ENCODE data around the gene TMEM25. TPM values are rescaled to one million over a fixed set of nuclear protein-coding genes. Genes with fewer than 3 reads are reported as not detected.

The TMEM25 gene
- total and polyA plus RNA-seq, 8 donors: 15.4 to 33.2 (median 22.7) TPM

DNA sequence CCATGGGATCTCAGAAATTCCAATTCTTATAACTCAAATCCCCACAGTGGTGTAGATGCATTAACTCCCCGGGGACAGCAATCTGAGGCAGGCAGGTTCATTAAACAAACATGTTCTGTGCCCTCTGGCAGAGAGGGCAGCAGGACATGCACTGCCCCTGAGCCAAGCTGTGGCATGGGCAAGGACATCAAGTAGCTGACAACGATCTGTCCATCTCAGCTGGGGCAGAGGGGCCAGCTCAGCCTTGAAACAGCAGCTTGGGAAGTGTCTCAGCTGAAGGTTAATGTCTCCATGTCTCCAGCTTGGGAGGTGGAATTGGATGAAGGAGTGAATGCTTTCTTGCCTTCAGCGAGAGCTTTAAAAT, 13.6 kb downstream of the TMEM25 start:
- Histone ChIP-seq H3K9me3 (no peaks in the 10 kb centered on the region), H3K36me3 (peaks cover 0 to 35% of the 10 kb centered on the region in 2 donors), H3K4me1 (no peaks in the 10 kb centered on the region), H3K27me3 (no peaks in the 10 kb centered on the region), H3K27ac (no peak overlapping the region), H3K4me3 (no peak overlapping the region)
- ATAC-seq: no peak
- intact Hi-C loops (cut with DNase I): no loop called here
- DNase-seq: no peak
- TF ChIP-seq, protein P1, sequence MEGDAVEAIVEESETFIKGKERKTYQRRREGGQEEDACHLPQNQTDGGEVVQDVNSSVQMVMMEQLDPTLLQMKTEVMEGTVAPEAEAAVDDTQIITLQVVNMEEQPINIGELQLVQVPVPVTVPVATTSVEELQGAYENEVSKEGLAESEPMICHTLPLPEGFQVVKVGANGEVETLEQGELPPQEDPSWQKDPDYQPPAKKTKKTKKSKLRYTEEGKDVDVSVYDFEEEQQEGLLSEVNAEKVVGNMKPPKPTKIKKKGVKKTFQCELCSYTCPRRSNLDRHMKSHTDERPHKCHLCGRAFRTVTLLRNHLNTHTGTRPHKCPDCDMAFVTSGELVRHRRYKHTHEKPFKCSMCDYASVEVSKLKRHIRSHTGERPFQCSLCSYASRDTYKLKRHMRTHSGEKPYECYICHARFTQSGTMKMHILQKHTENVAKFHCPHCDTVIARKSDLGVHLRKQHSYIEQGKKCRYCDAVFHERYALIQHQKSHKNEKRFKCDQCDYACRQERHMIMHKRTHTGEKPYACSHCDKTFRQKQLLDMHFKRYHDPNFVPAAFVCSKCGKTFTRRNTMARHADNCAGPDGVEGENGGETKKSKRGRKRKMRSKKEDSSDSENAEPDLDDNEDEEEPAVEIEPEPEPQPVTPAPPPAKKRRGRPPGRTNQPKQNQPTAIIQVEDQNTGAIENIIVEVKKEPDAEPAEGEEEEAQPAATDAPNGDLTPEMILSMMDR (IDR thresholded peaks at IDR 0.05): no peak

DNA sequence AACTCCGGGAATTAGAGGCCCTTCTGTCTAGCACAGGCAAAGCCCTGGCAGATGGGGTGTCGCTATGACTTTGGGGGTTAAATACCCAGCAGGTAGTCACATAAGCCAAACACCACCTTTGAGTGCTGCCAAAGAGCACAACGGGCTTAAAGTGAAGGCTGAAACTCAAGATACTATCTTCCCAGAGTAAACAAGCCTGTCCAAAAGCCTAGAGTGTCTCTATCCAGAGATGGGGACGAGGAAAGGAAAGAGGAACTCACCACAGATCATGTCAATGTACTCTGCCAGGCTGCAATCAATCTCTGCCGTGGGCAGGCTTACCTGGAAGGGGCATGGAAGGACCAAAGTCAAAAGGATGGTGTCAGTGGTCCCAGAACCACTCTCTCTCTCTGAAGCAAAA, 14.5 kb downstream of the TMEM25 start:
- intact Hi-C loops (cut with DNase I): no loop called here
- TF ChIP-seq, protein P1 (IDR thresholded peaks at IDR 0.05): no peak
- ATAC-seq: no peak
- H3K36me3 ChIP-seq: peaks cover 0 to 38% of the 10 kb centered on the region in 2 donors
- DNase-seq: no peak
- no peak overlapping the region for H3K27ac ChIP-seq
- H3K27me3 ChIP-seq: no peaks in the 10 kb centered on the region
- no peaks in the 10 kb centered on the region for H3K9me3 ChIP-seq
- H3K4me3 ChIP-seq: no peak overlapping the region
- H3K4me1 ChIP-seq: no peaks in the 10 kb centered on the region

DNA sequence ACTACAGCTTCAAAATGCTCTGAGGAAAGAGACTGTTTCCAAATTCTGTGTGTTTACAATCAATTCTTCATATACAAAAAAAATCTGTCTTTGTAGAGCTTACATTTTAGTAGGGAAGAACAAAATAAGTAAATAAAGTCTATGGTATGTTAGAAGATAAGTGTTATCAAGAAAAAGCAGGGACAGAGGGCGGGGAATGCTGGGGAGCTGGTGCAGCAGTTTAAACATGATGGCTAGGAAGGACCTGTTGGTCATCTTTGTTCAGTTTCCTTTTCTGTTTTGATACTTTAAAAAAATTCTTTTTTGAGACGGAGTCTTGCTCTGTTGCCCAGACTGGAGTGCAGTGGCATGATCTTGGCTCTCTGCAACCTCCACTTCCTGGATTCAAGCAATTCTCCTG, 16.1 kb downstream of the TMEM25 start:
- H3K4me1 ChIP-seq: no peaks in the 10 kb centered on the region
- H3K9me3 ChIP-seq: no peaks in the 10 kb centered on the region
- peaks cover 0 to 46% of the 10 kb centered on the region in 2 donors for H3K36me3 ChIP-seq
- ATAC-seq (no peak), DNase-seq (no peak)
- no peak overlapping the region for H3K4me3 ChIP-seq
- intact Hi-C loops (cut with DNase I): no loop called here
- TF ChIP-seq, protein P1 (IDR thresholded peaks at IDR 0.05): no peak
- H3K27me3 ChIP-seq: no peaks in the 10 kb centered on the region
- H3K27ac ChIP-seq: no peak overlapping the region

DNA sequence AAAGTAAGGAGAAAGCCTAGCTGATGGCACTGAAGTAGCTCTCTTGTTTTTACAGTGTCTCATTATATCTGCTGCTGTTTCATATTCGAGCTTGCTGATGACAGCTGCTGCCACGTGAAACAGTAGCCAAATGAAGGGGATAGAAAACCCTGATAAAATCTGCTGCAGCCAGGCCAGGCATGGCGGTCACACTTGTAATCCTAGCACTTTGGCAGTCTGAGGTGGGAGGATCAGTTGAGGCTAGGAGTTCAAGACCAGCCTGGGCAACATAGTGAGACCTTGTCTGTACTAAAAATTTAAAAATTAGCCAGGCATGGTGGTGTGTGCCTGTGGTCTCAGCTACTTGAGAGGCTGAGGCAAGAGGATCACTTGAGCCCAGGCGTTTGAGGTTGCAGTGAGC, 21.3 kb downstream of the TMEM25 start:
- TF ChIP-seq, protein P1 (IDR thresholded peaks at IDR 0.05): no peak
- no peaks in the 10 kb centered on the region for H3K27me3 ChIP-seq
- DNase-seq (no peak), ATAC-seq (no peak)
- H3K27ac ChIP-seq: no peak overlapping the region
- intact Hi-C loops (cut with DNase I): no loop called here
- H3K4me1 ChIP-seq: no peaks in the 10 kb centered on the region
- no peak overlapping the region for H3K4me3 ChIP-seq
- H3K9me3 ChIP-seq: no peaks in the 10 kb centered on the region
- peaks cover 0 to 68% of the 10 kb centered on the region in 2 donors for H3K36me3 ChIP-seq

DNA sequence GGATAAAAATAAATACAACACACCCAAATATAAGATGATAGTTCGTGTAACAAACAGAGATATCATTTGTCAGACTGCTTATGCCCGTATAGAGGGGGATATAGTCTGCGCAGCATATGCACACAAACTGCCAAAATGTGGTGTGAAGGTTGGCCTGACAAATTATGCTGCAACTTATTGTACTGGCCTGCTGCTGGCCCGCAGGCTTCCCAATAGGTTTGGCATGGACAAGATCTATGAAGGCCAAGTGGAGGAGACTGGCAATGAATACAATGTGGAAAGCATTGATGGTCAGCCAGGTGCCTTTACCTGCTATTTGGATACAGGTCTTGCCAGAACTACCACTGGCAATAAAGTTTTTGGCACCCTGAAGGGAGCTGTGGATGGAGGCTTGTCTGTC, 29.8 kb downstream of the TMEM25 start:
- TF ChIP-seq, protein P1 (IDR thresholded peaks at IDR 0.05): no peak
- DNase-seq (no peak), ATAC-seq (no peak)
- peaks cover 0 to 8% of the 10 kb centered on the region in 2 donors for H3K4me1 ChIP-seq
- H3K27me3 ChIP-seq: no peaks in the 10 kb centered on the region
- intact Hi-C loops (cut with DNase I): no loop called here
- H3K36me3 ChIP-seq: peaks cover 0 to 28% of the 10 kb centered on the region in 2 donors
- H3K4me3 ChIP-seq: no peak overlapping the region
- no peaks in the 10 kb centered on the region for H3K9me3 ChIP-seq
- H3K27ac ChIP-seq: no peak overlapping the region
